C4-2B (cell line): ENCODE data around the gene ST6GAL2.

Experiments
- CTCF ChIP-seq: fragments of 450-650 bp; conservative IDR thresholded peaks from 2 replicates; pipeline ENCODE4 v1.5.1; 2017; ENCODE audit warnings: mild to moderate bottlenecking
- ZFX ChIP-seq: fragments of 450-650 bp; IDR thresholded peaks from 2 replicates; pipeline ENCODE4 v1.6.1; 2017

- TF ChIP-seq CTCF (no peak), ZFX (no peak)
Observed at GRCh38 chr2:106931717-106932335, 45.9 kb upstream of the ST6GAL2 start.
